Measurements from ENCODE around the gene PTGIS. TPM values are rescaled to one million over a fixed set of nuclear protein-coding genes. Genes with fewer than 3 reads are reported as not detected.

Gene PTGIS
- total RNA-seq, 4 donors from 2014 or later: 75.3 to 169 (median 137) TPM

- Histone ChIP-seq H3K4me1 (peaks cover 4 to 81% (median 11%) of the 10 kb centered on the region in 3 donors), H3K27ac (peak overlapping the region in 3 of 4 donors; percentile 75 to 93 (median 81)), H3K9me3 (no peaks in the 10 kb centered on the region), H3K36me3 (no peaks in the 10 kb centered on the region), H3K27me3 (no peaks in the 10 kb centered on the region), H3K4me3 (no peak overlapping the region)
- TF ChIP-seq CTCF (IDR thresholded peaks at IDR 0.05): no peak
- TF ChIP-seq POLR2A (IDR thresholded peaks at IDR 0.05): no peak
- no peak for TF ChIP-seq EP300 (IDR thresholded peaks at IDR 0.05)
- no peak for TF ChIP-seq POLR2AphosphoS5 (IDR thresholded peaks at IDR 0.05)
- WGBS, 2 donors (ENCODE audit: low coverage in 1 of 2): 71 to 91% methylated on average over 7 to 8 of the region's 11 CpGs
- ATAC-seq: no peak
Measured at GRCh38 chr20:49560646-49561045, 7.3 kb downstream of the PTGIS start.

- H3K27ac ChIP-seq: peak overlapping the region; percentile 9 to 93 (median 78)
- ATAC-seq: no peak
- TF ChIP-seq EP300 (IDR thresholded peaks at IDR 0.05): no peak
- TF ChIP-seq POLR2A (IDR thresholded peaks at IDR 0.05): no peak
- TF ChIP-seq CTCF (IDR thresholded peaks at IDR 0.05): no peak
- no peak for TF ChIP-seq POLR2AphosphoS5 (IDR thresholded peaks at IDR 0.05)
- H3K9me3 ChIP-seq: no peaks in the 10 kb centered on the region
- WGBS, 2 donors (ENCODE audit: low coverage in 1 of 2): 86 to 92% methylated on average over 4 to 7 of the region's 7 CpGs
- H3K27me3 ChIP-seq: no peaks in the 10 kb centered on the region
- H3K4me3 ChIP-seq: no peak overlapping the region
- H3K36me3 ChIP-seq: no peaks in the 10 kb centered on the region
- peaks cover 4 to 80% (median 11%) of the 10 kb centered on the region in 3 donors for H3K4me1 ChIP-seq
Measured at GRCh38 chr20:49560186-49560585, 7.8 kb downstream of the PTGIS start.

DNA sequence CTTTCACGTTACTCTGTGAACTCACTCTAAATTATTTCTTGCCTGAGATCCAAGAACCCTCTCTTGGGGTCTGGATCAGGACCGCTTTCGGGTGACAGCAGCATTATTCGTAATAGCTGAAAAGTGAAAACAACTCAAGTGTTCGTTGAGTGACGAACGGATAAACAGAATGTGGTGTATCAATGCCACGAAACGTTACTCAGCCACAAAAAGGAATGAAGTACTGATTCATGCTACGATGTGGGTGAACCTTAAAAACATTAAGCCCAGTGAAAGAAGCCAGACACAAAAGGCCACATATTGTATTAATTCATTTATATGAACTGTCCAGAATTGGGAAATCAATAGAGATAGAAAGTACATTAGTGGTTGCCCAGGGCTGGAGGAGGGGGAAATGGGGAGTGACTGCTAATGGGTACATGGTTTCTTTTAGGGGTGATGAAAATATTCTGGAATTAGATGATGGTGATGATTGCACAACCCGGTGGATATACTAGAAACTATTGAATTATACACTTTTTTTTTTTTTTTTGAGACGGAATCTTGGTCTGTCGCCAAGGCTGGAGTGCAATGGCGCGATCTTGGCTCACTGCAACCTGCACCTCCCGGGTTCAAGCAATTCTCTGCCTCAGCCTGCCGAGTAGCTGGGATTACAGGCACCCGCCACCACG lies 8.4 kb downstream of the PTGIS start:
- Histone ChIP-seq H3K4me3 (no peak overlapping the region), H3K9me3 (no peaks in the 10 kb centered on the region), H3K4me1 (peaks cover 4 to 85% (median 11%) of the 10 kb centered on the region in 3 donors), H3K27ac (peak overlapping the region; percentile 49 to 93 (median 78)), H3K27me3 (no peaks in the 10 kb centered on the region), H3K36me3 (no peaks in the 10 kb centered on the region)
- ATAC-seq: peak; percentile 63
- no peak for TF ChIP-seq EP300 (IDR thresholded peaks at IDR 0.05)
- TF ChIP-seq POLR2AphosphoS5 (IDR thresholded peaks at IDR 0.05): peak; percentile 78
- no peak for TF ChIP-seq POLR2A (IDR thresholded peaks at IDR 0.05)
- no peak for TF ChIP-seq CTCF (IDR thresholded peaks at IDR 0.05)
- WGBS, 2 donors (ENCODE audit: low coverage in 1 of 2): 36 to 53% methylated on average over 10 to 17 of the region's 19 CpGs

DNA sequence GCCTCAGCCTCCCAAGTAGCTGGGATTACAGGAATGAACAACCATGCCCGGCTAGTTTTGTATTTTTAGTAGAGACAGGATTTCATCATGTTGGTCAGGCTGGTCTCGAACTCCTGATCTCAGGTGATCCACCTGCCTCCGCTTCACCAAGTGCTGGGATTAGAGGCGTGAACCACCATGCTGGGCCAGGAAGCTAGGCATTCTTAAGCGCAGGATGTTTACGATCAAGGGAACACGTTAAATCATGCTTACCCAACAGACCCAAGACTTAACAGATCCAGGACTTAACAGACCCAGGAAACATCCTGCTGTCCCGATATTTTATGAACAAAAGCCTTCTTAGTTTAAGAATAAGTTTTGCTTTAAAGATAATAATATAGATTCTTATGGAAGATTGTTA lies 9.1 kb downstream of the PTGIS start:
- 46 to 58% methylated on average over 3 to 6 of the region's 8 CpGs for WGBS, 2 donors (ENCODE audit: low coverage in 1 of 2)
- Histone ChIP-seq H3K4me1 (peaks cover 4 to 91% (median 11%) of the 10 kb centered on the region in 3 donors), H3K4me3 (no peak overlapping the region), H3K27ac (peak overlapping the region; percentile 49 to 93 (median 75)), H3K36me3 (no peaks in the 10 kb centered on the region), H3K27me3 (no peaks in the 10 kb centered on the region), H3K9me3 (no peaks in the 10 kb centered on the region)
- no peak for TF ChIP-seq EP300 (IDR thresholded peaks at IDR 0.05)
- no peak for TF ChIP-seq POLR2AphosphoS5 (IDR thresholded peaks at IDR 0.05)
- no peak for TF ChIP-seq POLR2A (IDR thresholded peaks at IDR 0.05)
- TF ChIP-seq CTCF (IDR thresholded peaks at IDR 0.05): no peak
- no peak for ATAC-seq

DNA sequence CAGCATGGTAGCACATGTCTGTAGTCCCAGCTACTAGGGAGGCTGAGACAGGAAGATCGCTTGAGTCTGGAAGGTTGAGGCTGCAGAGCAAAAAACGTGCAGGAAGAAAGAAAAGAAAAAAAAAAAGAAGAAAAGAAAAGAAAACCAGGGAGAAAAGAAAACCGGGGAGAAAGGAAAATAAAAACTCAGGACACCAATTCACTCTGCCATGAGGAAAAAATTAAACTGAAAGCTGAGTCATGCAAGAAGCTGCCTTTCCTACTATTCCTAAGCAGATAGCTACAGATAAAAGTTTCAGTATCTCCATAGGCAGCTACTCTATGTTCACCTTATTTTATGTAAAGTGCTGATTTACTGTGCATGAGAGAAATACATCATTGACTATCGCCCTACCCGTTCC lies 10.5 kb downstream of the PTGIS start:
- no peaks in the 10 kb centered on the region for H3K36me3 ChIP-seq
- H3K4me3 ChIP-seq: peak overlapping the region in 1 of 2 donors; percentile 8
- 39 to 100% methylated on average over 1 to 5 of the region's 5 CpGs for WGBS, 2 donors (ENCODE audit: low coverage in 1 of 2)
- no peaks in the 10 kb centered on the region for H3K9me3 ChIP-seq
- no peak for ATAC-seq
- TF ChIP-seq POLR2A (IDR thresholded peaks at IDR 0.05): no peak
- TF ChIP-seq EP300 (IDR thresholded peaks at IDR 0.05): no peak
- TF ChIP-seq CTCF (IDR thresholded peaks at IDR 0.05): no peak
- no peak for TF ChIP-seq POLR2AphosphoS5 (IDR thresholded peaks at IDR 0.05)
- H3K27me3 ChIP-seq: no peaks in the 10 kb centered on the region
- peaks cover 7 to 86% (median 11%) of the 10 kb centered on the region in 3 donors for H3K4me1 ChIP-seq
- peak overlapping the region; percentile 45 to 93 (median 61) for H3K27ac ChIP-seq

All from gastroesophageal sphincter (tissue), 4 donors.